OCI-LY3 (cell line): ENCODE results near the gene FLACC1.

Source experiments
- H2AFZ ChIP-seq: fragments of 200-600, 300-600 bp; shearing (Covaris generic); 2 replicates; pipeline ENCODE4 v1.6.0; 2014; ENCODE audit warnings: antibody characterized with exemption, low read depth, low read length
- H3K27ac ChIP-seq: fragments of 200-600, 300-600 bp; sonication (generic); 2 replicates; pipeline ENCODE4 v1.5.1; 2014; ENCODE audit warnings: mild to moderate bottlenecking, low read length, moderate library complexity, mixed read lengths
- H3K27me3 ChIP-seq: fragments of 200-600, 300-600 bp; sonication (generic); 2 replicates; pipeline ENCODE4 v1.6.1; 2014; ENCODE audit warnings: low read depth, low read length, mixed read lengths
- H3K36me3 ChIP-seq: fragments of 200-600, 300-600 bp; sonication (generic); replicated peaks from 2 replicates; pipeline ENCODE3; 2014; ENCODE audit warnings: low read depth, low read length, mixed read lengths
- H3K4me1 ChIP-seq: fragments of 300-600, 200-600 bp; sonication (generic); 2 replicates; pipeline ENCODE4 v1.6.1; 2014; ENCODE audit warnings: low read length, mixed read lengths
- H3K4me2 ChIP-seq: fragments of 200-600, 300-600 bp; sonication (generic); 2 replicates; pipeline ENCODE4 v1.6.1; 2014; ENCODE audit warnings: low read length, mixed read lengths
- H3K4me3 ChIP-seq: fragments of 300-600, 200-600 bp; sonication (generic); 2 replicates; pipeline ENCODE4 v1.5.1; 2014; ENCODE audit warnings: antibody characterized with exemption, mild to moderate bottlenecking, low read length, moderate library complexity
- H3K79me2 ChIP-seq: fragments of 300-600, 200-600 bp; shearing (Covaris generic); 2 replicates; pipeline ENCODE4 v1.6.1; 2014; ENCODE audit warnings: mild to moderate bottlenecking, low read length, mixed read lengths
- H3K9ac ChIP-seq: fragments of 300-600, 200-600 bp; shearing (Covaris generic); 2 replicates; pipeline ENCODE4 v1.6.0; 2014; ENCODE audit warnings: mild to moderate bottlenecking, low read length, moderate library complexity
- H3K9me3 ChIP-seq: fragments of 200-600, 300-600 bp; shearing (Covaris generic); 2 replicates; pipeline ENCODE4 v1.6.1; 2014; ENCODE audit warnings: low read length, mixed read lengths; ENCODE audit not compliant: insufficient read depth
- H4K20me1 ChIP-seq: fragments of 200-600, 300-600 bp; sonication (generic); 2 replicates; pipeline ENCODE4 v1.6.1; 2016; ENCODE audit warnings: low read length, mixed read lengths; ENCODE audit not compliant: insufficient read depth
- CTCF ChIP-seq: fragments of 200-600, 300-600 bp; sonication (generic); IDR thresholded peaks from 2 replicates; pipeline ENCODE4 v1.5.1; 2014; ENCODE audit warnings: antibody characterized with exemption, low read length, low read depth
- EZH2phosphoT487 ChIP-seq: fragments of 200-600 bp; shearing (Covaris generic); IDR thresholded peaks from 2 replicates; pipeline ENCODE4 v1.6.1; 2018; ENCODE audit warnings: antibody characterized with exemption, mixed run types, low read depth

Gene FLACC1

DNA sequence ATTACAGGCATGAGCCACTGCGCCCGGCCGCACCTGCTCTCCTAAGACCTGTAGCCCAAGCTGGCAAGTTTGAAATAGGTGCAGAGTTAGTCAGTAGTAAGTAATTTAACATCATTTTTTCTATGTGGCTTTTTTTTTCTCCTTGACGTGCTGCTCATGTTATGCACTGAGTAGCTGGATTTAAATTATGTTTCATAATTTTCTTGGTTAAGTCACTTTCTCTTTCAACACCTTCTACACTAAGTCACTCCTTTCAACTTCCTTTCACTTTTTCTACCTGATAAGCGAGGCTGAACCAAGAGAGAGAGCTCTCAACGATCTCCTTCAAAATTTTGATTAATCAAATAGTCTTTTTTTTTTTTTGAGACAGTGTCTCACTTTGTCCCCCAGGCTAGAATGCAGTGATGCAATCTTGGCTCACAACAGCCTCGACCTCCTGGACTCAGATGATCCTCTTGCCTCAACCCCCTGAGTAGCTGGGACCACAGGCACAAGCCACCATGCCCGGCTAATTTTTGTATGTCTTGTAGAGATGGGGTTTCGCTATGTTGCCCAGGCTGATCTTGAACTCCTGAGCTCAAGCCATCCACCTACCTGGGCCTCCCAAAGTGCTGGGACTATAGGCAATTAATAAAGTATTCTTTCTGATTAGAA is 83.7 kb downstream of the FLACC1 start:
- Histone ChIP-seq H3K9ac (no peak overlapping the region), H3K79me2 (peaks cover 10% of the 10 kb centered on the region; the same call in 1 of the 2 replicates), H3K4me3 (no peak overlapping the region), H3K27me3 (no peaks in the 10 kb centered on the region), H3K27ac (no peak overlapping the region), H3K36me3 (peaks cover 69% of the 10 kb centered on the region), H3K9me3 (no peaks in the 10 kb centered on the region), H3K4me1 (0 out of 2 replicates have a peak, but pooled peaks cover 3% of the 10 kb centered on the region), H4K20me1 (peaks cover 28% of the 10 kb centered on the region), H3K4me2 (no peak overlapping the region), H2AFZ (no peak overlapping the region)
- TF ChIP-seq CTCF (no peak), EZH2phosphoT487 (no peak)

- Histone ChIP-seq H3K4me3 (no peak overlapping the region), H3K27ac (no peak overlapping the region), H3K4me1 (no peaks in the 10 kb centered on the region), H3K4me2 (no peak overlapping the region), H3K79me2 (peaks cover 19% of the 10 kb centered on the region), H3K27me3 (no peaks in the 10 kb centered on the region), H3K36me3 (peaks cover 70% of the 10 kb centered on the region), H3K9ac (no peak overlapping the region), H2AFZ (no peak overlapping the region), H4K20me1 (peaks cover 38% of the 10 kb centered on the region), H3K9me3 (no peaks in the 10 kb centered on the region)
- TF ChIP-seq EZH2phosphoT487: no peak
- TF ChIP-seq CTCF: no peak
Observed at GRCh38 chr2:201271917-201272316, 85.2 kb downstream of the FLACC1 start.

GRCh38 chr2:201270293-201271001 is 86.7 kb downstream of the FLACC1 start:
- no peak overlapping the region for H2AFZ ChIP-seq
- H3K4me2 ChIP-seq: no peak overlapping the region
- H3K27ac ChIP-seq: no peak overlapping the region
- H3K27me3 ChIP-seq: no peaks in the 10 kb centered on the region
- no peaks in the 10 kb centered on the region for H3K9me3 ChIP-seq
- H3K4me3 ChIP-seq: no peak overlapping the region
- TF ChIP-seq CTCF: no peak
- no peak for TF ChIP-seq EZH2phosphoT487
- H3K4me1 ChIP-seq: no peaks in the 10 kb centered on the region
- peaks cover 51% of the 10 kb centered on the region for H4K20me1 ChIP-seq
- peaks cover 64% of the 10 kb centered on the region for H3K36me3 ChIP-seq
- peaks cover 30% of the 10 kb centered on the region for H3K79me2 ChIP-seq
- no peak overlapping the region for H3K9ac ChIP-seq

DNA sequence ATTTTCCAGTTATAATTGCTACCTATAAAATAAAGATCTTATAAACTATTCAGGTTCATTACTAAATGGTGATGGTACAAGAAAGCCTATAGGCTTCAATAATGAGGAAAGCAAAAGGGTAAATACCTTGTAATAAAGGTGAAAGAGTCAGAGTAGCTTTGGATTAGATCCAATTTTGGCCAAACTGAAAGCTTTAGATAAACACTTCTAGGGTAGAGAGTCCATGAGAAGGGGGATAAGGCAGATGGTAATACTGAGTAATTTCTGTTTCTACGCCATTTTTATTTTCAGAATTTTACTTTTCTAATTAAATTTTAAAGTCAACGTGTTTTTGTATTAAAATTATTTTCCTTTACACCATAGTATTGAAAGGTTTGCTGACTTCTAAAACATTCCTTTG is 87.4 kb downstream of the FLACC1 start:
- Histone ChIP-seq H3K27ac (no peak overlapping the region), H3K9me3 (no peaks in the 10 kb centered on the region), H3K36me3 (peaks cover 57% of the 10 kb centered on the region), H3K4me3 (no peak overlapping the region), H3K4me1 (no peaks in the 10 kb centered on the region), H4K20me1 (peaks cover 58% of the 10 kb centered on the region), H2AFZ (no peak overlapping the region), H3K79me2 (peaks cover 37% of the 10 kb centered on the region), H3K4me2 (no peak overlapping the region), H3K9ac (no peak overlapping the region), H3K27me3 (no peaks in the 10 kb centered on the region)
- no peak for TF ChIP-seq CTCF
- TF ChIP-seq EZH2phosphoT487: no peak
